Mammary epithelial cell (primary cell): ENCODE data around the gene DCAF8.

Experiments
- EZH2 ChIP-seq: IDR thresholded peaks from 2 replicates; pipeline ENCODE4 v1.6.1; 2012; ENCODE audit warnings: low read length, inconsistent platforms, borderline replicate concordance
- TF ChIP-seq, protein P1 (sequence below), 2 donors: IDR thresholded peaks in 1 of 2; conservative IDR thresholded peaks in 1 of 2; 2 replicates each; pipeline ENCODE4 v1.5.1; 2011 to 2012; ENCODE audit warnings: inconsistent platforms in 2 of 2, low read length in 2 of 2, mild to moderate bottlenecking in 2 of 2, control low read depth in 1 of 2, low read depth in 1 of 2; ENCODE audit not compliant: insufficient read depth in 1 of 2; ENCODE audit errors: extremely low read depth in 1 of 2

DNA sequence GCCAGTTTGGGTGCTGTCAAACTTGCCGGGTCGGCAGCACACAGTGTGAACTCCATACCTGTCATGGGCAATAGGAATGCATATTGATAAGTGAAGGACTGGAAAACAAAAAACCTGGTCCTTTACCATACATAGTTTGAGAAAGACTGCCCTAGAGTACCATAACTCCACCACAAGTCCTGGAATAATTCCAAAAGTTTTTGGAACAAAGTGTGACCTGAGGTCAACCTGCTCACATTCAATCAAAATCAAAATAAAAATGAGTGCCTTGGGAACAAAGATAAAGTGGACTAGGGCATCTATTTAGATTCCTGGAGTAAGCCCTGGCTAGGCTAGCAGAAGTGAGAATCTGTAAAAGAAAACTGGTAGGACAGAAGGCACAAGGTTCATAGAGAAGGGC is 15.0 kb upstream of the DCAF8 start:
- TF ChIP-seq, protein P1, sequence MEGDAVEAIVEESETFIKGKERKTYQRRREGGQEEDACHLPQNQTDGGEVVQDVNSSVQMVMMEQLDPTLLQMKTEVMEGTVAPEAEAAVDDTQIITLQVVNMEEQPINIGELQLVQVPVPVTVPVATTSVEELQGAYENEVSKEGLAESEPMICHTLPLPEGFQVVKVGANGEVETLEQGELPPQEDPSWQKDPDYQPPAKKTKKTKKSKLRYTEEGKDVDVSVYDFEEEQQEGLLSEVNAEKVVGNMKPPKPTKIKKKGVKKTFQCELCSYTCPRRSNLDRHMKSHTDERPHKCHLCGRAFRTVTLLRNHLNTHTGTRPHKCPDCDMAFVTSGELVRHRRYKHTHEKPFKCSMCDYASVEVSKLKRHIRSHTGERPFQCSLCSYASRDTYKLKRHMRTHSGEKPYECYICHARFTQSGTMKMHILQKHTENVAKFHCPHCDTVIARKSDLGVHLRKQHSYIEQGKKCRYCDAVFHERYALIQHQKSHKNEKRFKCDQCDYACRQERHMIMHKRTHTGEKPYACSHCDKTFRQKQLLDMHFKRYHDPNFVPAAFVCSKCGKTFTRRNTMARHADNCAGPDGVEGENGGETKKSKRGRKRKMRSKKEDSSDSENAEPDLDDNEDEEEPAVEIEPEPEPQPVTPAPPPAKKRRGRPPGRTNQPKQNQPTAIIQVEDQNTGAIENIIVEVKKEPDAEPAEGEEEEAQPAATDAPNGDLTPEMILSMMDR (conservative IDR thresholded peaks at IDR 0.05 in 1 of 2, IDR thresholded peaks at IDR 0.05 in 1 of 2; ENCODE audit: extremely low read depth in 1 of 2, insufficient read depth in 1 of 2, low read depth in 1 of 2, low read length in 2 of 2) = no peak
- TF ChIP-seq EZH2 = no peak
